GM21737 (cell line): ENCODE measurements around the gene TST.

Experiments used
- ATAC-seq: cut with Tn5 transposase; IDR thresholded peaks from one replicate; pipeline ENCODE4 v1.9.1; 2021; ENCODE audit warnings: mild to moderate bottlenecking, moderate library complexity; ENCODE audit not compliant: unreplicated experiment

TST gene

DNA sequence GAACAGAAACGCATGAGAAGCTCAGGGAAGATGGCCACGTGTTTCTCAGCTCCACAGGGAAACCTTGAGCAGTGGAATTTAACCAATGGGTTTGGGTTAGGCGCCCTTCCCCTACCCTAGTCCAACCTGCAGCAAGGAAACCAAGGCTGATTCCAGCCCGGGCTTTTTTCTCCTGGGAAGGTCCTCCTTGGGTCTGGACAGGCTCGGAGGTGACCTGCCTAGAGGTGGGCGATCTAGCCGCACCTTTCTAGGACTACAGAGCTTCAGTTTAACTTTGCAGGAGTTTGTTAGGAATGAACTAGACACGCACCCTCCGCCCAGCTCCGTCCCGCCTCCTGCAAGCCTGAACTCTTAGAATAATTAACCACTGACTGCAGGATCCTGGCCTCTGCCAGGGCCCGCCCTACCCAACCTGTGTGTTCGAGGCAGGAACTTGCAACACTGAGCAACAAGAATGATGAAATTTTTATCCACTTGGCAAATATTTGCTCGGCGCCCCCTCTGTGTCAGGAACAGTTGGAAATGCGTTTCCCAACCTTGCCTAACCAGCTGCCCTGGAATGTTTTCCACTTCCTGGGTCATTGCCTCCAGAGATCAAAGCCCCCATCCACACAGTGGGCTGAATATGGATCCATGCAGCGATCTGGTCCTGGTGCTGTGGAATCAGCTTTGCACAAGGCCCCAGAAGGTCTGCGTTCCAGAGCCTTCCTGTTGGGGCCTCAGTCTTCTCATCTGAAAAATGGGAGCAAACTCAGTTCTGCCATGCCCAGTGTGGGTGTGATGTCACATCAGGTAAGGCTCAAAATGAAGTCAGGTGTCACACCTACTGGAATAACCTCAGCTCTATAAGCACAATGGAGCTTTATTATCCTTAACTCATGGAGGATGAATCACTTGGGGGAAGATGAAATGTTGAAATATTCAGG lies 13.6 kb upstream of the TST start:
- ATAC-seq, result no peak

DNA sequence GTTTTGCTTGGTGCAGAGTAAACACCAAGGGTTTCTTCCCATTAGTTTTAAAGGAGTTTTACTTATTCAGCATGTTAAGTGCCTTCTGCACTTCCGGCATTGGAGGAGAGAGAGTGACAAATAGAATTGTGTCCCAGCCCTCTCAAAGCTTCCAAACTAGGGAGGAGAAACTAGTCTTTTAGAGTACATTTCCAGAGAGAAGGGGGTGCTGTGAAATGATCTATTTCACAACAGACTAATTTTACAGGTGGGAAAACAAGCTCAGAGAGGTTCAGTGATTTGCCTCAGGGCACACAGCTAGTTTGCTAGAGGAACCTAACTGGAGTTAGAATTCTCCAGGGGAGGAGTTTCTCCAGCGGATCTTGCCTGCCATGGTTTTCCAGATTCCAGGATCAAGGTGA lies 12.9 kb upstream of the TST start:
- ATAC-seq, result no peak

DNA sequence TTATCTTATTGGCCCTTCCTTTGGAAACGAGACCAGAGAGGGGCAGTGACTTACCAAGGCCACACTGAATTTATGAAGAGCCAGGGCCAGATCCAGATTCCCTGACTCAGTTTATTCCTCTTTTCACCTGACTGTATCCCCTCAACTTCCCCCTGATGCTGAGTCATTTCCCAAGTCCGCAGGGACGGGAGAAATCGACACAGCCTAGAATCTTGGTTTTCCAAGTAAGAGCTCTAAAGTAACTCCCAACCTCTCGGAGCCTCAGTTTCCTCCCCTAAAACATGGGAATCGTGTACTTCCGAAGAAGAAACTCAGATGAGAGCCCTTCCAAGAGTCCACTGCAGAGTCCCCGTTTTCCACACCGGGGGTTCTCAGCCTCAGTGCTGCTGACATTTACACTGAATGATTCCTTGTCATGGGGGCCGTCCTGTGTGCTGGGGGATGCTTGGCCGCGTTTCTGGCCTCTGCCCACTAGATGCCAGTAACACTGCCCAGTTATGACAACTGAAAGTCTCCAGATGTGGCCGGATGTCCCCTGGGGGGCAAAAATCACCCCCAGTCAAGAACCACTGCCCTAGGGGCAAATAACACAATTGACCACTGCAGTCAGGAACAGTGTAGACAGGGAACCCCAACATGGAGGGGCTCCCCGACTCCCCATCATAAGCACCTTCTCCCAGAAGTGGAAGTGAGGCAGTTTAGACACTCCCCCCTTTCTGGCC lies 11.5 kb upstream of the TST start:
- ATAC-seq, result no peak

DNA sequence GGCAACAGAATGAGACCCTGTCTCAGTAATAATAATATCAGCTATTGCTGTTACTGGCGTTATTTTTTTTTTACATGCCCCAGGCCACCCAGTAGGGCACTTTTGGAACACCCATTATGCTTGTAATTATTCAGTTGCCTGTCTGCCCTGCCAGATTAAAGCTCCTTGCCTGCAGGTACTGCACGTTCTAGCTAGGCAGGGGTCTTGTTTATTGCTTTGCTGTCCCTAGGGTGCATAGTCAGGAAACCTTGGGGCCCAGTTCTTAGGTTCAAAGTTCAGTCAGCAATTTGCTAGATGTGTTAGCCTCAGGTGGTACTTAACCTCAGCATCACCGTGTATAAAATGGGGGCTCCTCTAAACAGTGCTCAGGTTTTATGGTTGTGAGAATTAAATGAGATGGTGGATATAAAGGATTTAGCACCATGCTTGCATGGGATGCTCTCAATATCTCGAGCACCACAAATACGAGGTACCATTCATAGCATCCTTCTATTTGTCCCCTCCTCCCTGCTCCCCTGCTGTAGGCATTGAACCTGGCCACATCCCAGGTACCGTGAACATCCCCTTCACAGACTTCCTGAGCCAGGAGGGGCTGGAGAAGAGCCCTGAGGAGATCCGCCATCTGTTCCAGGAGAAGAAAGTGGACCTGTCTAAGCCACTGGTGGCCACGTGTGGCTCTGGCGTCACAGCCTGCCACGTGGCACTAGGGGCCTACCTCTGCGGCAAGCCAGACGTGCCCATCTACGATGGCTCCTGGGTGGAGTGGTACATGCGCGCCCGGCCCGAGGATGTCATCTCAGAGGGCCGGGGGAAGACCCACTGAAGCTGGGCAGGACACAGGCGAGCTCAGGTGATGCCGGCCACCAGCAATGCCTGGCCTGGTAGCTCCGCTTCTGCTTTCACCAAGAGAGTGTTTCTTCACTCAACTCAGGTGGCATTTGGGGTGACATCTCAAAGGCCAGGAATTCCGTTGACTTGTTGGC lies 9.7 kb upstream of the TST start:
- ATAC-seq, result no peak

DNA sequence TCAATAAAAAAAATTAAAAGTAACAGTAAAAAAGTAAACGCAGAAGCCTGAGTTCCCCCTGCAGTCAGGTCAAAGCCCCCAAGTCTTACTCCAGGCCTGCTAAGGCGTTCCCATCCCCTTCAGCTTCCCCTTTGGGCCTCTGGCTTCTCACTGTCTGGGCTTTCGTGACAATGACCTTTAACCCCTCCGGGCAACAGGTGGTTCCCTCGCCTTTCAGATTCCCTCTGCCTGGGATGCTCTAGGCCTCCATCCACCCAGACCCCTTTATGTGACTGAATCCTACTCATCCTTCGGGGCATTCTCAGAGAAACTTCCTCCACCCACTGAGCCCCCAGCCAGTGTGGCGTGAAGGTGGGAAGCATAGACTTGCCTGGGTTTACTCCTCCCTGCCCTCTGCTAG lies 8.3 kb upstream of the TST start:
- ATAC-seq, result no peak

DNA sequence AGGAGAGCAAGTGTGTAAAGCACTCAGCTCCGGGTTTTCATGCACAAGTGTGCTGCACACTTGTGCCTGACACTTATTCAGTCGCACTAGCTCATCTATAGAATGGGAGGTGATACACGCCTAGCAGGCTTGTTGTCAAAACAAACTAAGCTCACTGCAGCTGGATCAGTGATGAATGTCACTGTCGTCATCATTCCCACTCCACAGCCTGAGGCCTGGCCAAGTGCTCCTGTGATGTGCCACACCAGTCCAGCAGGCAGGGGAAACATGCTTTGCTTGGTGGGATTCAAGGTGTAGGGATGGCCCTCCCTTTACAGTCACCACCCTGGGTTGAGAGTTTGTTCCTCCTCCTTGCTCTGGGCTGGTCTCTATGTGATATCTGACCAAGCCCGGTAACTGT lies 7.1 kb upstream of the TST start:
- ATAC-seq, result no peak

DNA sequence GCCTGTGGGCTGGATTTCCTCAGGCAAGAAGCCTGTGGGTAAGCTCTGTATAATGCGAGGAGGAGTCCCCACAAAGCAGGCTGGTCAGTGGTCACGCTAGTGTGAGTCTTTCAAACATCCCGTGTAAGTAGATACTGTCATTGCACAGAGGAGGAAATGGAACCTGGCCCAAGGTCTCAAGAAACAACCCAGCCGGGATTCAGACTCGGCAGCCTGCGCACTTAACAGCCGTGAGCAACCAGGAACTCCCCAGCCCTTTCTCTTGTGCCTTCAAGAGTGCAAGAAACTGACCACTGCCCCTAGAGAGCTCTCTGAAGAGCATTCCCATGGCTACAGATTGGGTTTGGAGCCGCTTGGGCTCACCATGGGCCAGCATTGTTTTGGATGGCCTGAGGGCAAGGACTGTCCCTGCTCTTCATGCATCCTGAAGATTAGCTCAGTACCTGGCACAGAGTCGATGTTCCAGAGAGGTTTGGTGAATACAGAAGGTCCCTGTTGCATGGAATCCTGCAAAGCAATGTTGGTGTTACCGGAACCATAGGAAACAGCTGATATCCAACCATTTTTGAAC lies 6.3 kb upstream of the TST start:
- no peak for ATAC-seq

DNA sequence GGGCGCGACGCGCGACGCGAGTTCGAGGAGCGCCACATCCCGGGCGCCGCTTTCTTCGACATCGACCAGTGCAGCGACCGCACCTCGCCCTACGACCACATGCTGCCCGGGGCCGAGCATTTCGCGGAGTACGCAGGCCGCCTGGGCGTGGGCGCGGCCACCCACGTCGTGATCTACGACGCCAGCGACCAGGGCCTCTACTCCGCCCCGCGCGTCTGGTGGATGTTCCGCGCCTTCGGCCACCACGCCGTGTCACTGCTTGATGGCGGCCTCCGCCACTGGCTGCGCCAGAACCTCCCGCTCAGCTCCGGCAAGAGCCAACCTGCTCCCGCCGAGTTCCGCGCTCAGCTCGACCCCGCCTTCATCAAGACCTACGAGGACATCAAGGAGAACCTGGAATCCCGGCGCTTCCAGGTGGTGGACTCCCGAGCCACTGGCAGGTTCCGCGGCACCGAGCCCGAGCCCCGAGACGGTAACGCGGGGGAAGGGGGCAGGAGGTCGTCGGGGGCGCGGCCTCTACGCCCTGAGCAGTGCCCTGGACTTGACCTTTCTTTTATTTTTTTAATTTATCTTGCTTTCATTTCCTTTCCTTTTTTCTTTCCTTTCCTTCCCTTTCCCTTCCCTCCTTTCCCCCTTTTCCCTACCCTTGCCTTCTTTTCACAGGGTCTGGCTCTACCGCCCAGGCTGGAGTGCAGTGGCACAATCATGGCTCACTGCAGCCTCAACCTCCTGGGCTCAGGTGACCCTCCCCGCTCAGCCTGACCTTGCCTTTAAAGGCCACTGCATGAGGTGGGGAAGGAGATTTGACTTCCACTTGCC lies 5.3 kb upstream of the TST start:
- ATAC-seq, result no peak

DNA sequence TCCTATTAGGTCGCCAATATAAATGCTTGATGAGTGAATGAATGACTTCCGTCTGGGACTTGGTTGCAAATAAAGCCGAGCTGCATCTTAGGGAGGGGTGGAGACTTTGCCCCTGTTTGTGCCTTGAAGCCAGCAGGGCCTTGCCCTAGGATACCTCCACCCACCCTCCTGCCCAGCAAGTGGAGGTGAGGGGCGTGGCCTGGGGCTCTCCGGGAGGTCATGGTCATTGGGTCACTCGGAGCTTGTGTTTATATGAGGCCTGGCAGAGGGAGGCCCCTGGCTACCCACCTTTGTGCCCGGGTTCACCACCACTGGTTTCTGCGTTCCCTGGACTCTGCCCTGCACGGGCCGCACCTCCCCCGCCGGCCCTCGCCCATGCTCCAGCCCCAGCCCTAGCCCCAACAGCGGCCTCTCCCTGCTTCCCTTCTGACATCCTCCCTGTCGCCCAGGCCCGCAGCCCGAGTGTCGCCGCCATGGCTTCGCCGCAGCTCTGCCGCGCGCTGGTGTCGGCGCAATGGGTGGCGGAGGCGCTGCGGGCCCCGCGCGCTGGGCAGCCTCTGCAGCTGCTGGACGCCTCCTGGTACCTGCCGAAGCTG lies 4.6 kb upstream of the TST start:
- no peak for ATAC-seq

DNA sequence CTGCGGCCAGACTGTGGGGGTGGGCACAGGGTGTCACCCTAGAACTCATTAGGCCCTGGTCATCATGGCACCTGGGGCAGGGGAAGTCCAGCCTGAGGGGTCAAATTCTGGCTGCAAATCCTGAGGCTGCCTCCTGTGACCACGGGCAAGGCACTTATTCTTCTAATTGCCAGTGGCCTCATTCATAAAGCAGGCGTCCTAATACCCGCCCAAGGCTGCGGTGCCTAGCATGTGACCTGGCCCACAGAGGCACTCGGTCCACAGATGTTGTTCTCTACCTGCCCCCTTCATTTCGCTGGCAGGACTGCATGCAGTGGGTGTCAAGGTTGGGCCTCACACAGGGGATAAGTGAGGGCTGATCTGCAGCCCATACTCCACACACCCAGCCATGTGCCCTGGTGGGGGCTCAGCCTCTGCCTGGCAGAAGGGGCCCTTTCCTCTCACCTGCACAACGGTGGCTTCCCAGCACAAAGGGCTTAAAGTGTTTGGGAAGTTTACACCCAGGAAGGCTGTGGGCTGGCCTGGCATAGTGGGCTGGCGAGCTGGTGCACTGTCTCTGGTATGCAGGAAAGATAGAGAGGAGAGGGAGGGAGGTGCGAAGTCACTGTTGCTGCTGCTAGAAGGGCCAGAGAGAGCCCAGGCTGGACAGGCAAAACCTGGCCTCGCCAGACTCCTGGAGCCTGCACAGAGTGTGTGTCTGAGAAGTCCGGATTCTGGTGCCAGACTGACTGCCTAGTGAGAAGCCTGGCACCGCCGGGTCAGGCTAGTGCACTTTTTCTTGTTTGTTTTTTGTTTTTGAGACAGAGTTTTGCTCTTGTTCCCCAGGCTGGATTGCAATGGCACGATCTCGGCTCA lies 3.5 kb upstream of the TST start:
- ATAC-seq, result no peak

DNA sequence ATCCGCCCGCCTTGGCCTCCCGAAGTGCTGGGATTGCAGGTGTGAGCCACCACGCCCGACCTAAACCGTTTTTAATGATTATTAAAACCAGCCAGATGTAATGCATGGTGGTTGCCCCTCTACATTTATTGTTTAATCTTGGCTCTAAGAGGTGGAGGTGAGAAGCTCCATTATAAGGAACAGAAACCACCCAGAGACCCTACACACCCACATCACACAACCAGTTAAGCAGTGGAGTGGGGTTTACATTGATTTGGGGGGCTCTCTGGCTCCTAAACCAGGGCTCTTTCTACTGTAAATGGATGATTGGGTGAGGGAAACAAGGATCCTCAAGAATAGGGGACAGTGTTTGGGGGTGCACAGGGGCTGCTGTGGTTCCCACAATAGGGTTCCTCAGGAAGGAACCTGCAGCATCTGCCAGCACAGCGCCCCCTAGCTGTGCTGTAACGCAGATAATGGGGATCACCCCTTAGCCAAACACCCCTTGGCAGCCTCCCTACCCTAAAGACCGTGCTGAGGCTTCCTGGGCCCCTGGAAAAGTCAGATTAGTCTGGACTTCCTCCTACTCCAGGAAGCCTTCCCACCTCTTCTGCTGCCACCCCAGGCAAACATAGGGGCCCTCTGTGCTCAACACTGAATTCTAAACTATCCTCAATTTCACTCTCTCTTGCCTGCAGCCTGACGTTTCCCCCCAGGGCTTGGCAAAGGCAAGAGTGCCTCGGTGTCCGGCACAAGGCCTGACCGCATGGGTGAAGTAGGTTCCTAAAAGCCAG lies 2.6 kb upstream of the TST start:
- no peak for ATAC-seq

DNA sequence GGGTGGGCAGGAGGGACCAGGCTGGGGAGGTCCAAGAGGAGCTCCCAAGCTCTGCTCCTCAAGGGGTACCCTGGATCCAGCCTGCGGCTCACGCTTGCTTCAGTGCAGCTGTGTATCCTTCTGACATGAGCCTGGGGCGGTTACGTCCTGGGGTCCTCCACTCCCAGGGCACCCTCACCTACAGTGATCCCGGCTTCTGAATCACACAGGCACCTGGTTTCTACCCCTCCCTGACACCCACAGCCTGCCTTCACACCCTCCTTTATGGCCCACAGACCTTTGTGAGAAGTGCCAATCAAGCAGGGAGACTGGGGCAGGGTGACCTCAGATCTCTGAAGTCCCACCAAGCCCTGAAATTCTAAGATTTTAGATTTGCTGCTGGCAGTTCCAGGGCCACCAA lies 1.8 kb upstream of the TST start:
- ATAC-seq, result no peak

DNA sequence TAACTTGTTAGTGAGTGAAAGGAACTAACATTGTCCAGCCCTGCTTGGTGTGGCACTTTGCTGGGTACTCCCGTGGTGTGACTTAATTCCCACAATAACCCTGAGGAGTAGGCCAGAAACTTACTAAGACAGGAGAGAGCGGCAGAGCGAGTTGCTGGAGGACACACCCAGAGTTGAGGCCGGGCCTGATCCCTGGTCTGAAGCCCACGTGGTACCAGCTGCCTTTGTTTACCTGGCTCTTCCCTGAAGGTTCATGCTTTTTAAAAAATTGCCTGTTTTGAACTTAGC lies 889 bp upstream of the TST start:
- no peak for ATAC-seq

DNA sequence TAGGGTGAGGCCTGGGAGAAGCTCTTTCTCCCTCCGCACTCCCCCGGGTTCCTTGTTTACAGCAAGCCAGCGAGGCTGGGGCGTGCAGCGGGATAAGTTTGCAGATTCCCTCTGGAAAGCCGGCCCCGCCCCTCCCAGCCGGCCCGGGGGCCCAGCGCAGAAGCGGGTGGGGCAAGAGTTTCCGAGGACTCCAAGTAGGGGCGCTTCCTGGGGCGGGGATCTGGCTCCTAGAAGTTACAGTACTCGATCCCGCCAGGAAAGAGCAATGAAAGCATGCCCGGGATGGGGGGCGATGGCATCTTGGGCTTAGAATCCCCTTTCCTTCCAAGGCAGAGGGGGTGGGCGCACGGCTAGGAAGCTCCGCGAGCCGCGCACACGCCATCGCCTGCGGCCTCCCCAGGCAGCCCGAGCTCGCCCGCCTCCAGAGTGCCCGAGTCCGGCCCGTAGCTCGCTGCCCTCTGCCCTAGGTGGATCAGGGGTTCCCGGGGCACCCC lies 385 bp downstream of the TST start:
- no peak for ATAC-seq

DNA sequence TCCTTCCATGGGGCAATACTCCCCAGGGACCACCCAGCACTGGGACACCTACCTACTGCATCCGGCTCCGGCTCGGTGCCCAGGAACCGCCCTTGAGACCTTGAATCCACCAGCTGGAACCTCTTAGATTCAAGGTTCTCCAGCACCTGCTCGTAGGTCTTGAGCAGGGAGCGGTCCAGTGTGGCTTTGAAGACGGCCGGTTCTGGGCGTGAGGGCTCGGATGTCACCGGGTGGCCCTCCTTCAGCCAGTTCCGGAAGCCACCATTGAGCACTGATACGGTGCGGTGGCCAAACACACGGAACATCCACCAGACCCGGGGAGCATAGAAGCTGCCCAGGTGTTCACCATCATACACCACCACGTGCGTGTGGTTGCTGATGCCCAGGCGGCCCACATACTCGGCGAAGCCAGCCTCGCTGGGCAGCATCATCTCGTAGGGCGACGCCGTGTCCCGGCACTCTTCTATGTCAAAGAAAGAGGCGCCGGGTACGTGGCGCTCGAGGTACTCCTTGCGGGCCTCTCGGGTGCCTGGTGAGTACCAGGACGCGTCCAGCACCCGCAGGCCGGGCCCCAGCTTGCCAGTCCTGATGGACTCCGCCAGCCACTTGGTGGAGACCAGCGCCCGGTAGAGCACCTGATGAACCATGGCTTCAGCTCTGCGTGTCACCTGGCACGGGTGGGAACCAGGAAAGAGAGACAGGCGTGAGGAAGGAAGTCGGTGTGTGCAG lies 997 bp downstream of the TST start:
- no peak for ATAC-seq

DNA sequence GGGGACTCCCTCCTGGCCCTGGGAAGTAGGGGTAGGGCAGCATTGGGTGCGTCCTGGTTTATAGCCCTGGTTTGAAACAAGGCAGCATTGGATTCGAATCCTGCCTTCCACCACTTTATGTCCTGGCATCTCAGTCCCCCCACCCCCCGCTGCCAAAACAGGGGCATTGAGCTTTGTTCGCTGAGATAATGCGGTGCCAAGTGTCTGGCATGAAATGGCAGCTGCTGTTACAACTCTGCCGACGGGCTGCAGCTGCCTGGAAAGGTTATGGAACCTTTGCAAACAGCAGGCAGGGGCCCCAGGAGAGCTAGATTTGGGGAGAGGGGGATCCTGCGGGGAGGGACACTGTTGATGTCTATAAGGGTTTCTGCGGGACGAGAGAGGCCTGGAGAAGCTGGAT lies 1.9 kb downstream of the TST start:
- ATAC-seq, result no peak
